DOHH2 (cell line): ENCODE data around the gene LRRC7.

Experiments
- CTCF ChIP-seq: fragments of 200-600 bp; sonication (generic); IDR thresholded peaks from one replicate; pipeline ENCODE4 v1.5.1; 2014; ENCODE audit warnings: antibody characterized with exemption, mild to moderate bottlenecking, low read depth, low read length; ENCODE audit not compliant: poor library complexity, severe bottlenecking
- EZH2phosphoT487 ChIP-seq: fragments of 200-600 bp; sonication (generic); IDR thresholded peaks from 2 replicates; pipeline ENCODE4 v1.6.1; 2017; ENCODE audit warnings: borderline replicate concordance, mild to moderate bottlenecking, antibody characterized with exemption, low read length, moderate library complexity, mixed read lengths

GRCh38 chr1:69651656-69652055 lies 83.9 kb downstream of the LRRC7 start:
- TF ChIP-seq CTCF (no peak), EZH2phosphoT487 (no peak)
